H9 (cell line): ENCODE measurements around the gene NMRAL1. TPM values are rescaled to one million over a fixed set of nuclear protein-coding genes. Genes with fewer than 3 reads are reported as not detected.

ENCODE experiments used
- DNase-seq: peaks from one replicate; pipeline ENCODE4 v3.0.0-alpha.2; 2017
- H2AFZ ChIP-seq: one replicate; pipeline ENCODE4 v1.6.1; 2013; ENCODE audit warnings: mild to moderate bottlenecking, low read length, control low read depth, moderate library complexity
- H2AK5ac ChIP-seq: 2 replicates; pipeline ENCODE4 v1.6.1; 2013; ENCODE audit warnings: low read length, control low read depth, mixed read lengths; ENCODE audit not compliant: insufficient read length
- H2BK120ac ChIP-seq: one replicate; pipeline ENCODE4 v1.6.1; 2013; ENCODE audit warnings: low read depth, mild to moderate bottlenecking, low read length, control low read depth, inconsistent platforms; ENCODE audit not compliant: poor library complexity, severe bottlenecking
- H2BK12ac ChIP-seq: 2 replicates; pipeline ENCODE4 v1.6.1; 2013; ENCODE audit warnings: low read length, control low read depth, mixed read lengths, low read depth; ENCODE audit not compliant: insufficient read length
- H2BK15ac ChIP-seq: 2 replicates; pipeline ENCODE4 v1.6.1; 2013; ENCODE audit warnings: low read depth, low read length, control low read depth
- H2BK20ac ChIP-seq: one replicate; pipeline ENCODE4 v1.6.1; 2013; ENCODE audit warnings: low read depth, mild to moderate bottlenecking, low read length, control low read depth, inconsistent platforms; ENCODE audit not compliant: poor library complexity, severe bottlenecking
- H2BK5ac ChIP-seq: 2 replicates; pipeline ENCODE4 v1.6.1; 2013; ENCODE audit warnings: low read length, control low read depth, mixed read lengths; ENCODE audit not compliant: insufficient read length
- H3K14ac ChIP-seq: 2 replicates; pipeline ENCODE4 v1.6.1; 2013; ENCODE audit warnings: low read length, control low read depth; ENCODE audit not compliant: insufficient read depth
- H3K18ac ChIP-seq: 2 replicates; pipeline ENCODE4 v1.6.1; 2013; ENCODE audit warnings: low read depth, mild to moderate bottlenecking, mixed read lengths, low read length, control low read depth; ENCODE audit not compliant: insufficient read length
- H3K23ac ChIP-seq: 2 replicates; pipeline ENCODE4 v1.6.1; 2013; ENCODE audit warnings: low read length, control low read depth, mixed read lengths, low read depth; ENCODE audit not compliant: insufficient read length
- H3K23me2 ChIP-seq: 2 replicates; pipeline ENCODE4 v1.6.1; 2013; ENCODE audit warnings: low read depth, mild to moderate bottlenecking, mixed read lengths, low read length, control low read depth; ENCODE audit not compliant: insufficient read length, poor library complexity, severe bottlenecking
- H3K27ac ChIP-seq: 2 replicates; pipeline ENCODE4 v1.5.1; 2013; ENCODE audit warnings: low read length, control low read depth, mixed read lengths, low read depth; ENCODE audit not compliant: insufficient read length
- H3K27me3 ChIP-seq: 2 replicates; pipeline ENCODE4 v1.6.1; 2013; ENCODE audit warnings: low read length, control low read depth, inconsistent platforms; ENCODE audit not compliant: insufficient read depth
- H3K4ac ChIP-seq: 2 replicates; pipeline ENCODE4 v1.6.1; 2013; ENCODE audit warnings: low read depth, mild to moderate bottlenecking, control low read depth, inconsistent platforms, low read length, moderate library complexity
- H3K4me1 ChIP-seq: 2 replicates; pipeline ENCODE4 v1.6.1; 2013; ENCODE audit warnings: low read length, control low read depth, inconsistent platforms; ENCODE audit not compliant: insufficient read depth
- H3K4me2 ChIP-seq: 2 replicates; pipeline ENCODE4 v1.6.1; 2013; ENCODE audit warnings: low read length, control low read depth, mixed read lengths; ENCODE audit not compliant: insufficient read length, insufficient read depth
- H3K56ac ChIP-seq: 2 replicates; pipeline ENCODE4 v1.6.1; 2013; ENCODE audit warnings: low read depth, mild to moderate bottlenecking, mixed read lengths, low read length, control low read depth; ENCODE audit not compliant: insufficient read length
- H3K79me1 ChIP-seq: 2 replicates; pipeline ENCODE4 v1.6.1; 2013; ENCODE audit warnings: low read depth, mild to moderate bottlenecking, moderate library complexity, low read length, control low read depth, inconsistent platforms; ENCODE audit not compliant: insufficient read depth, poor library complexity, severe bottlenecking
- H3K79me2 ChIP-seq: 2 replicates; pipeline ENCODE4 v1.6.1; 2013; ENCODE audit warnings: low read length, control low read depth, inconsistent platforms; ENCODE audit not compliant: insufficient read depth
- H3K9ac ChIP-seq: 2 replicates; pipeline ENCODE4 v1.6.1; 2013; ENCODE audit warnings: low read length, control low read depth, mixed read lengths; ENCODE audit not compliant: insufficient read length; ENCODE audit errors: extremely low read depth
- H3K9me3 ChIP-seq: one replicate; pipeline ENCODE4 v1.6.1; 2013; ENCODE audit warnings: low read depth, low read length, inconsistent platforms; ENCODE audit not compliant: control insufficient read depth
- H3T11ph ChIP-seq: one replicate; pipeline ENCODE4 v1.6.1; 2013; ENCODE audit warnings: mild to moderate bottlenecking, low read length, control low read depth, inconsistent platforms
- H4K20me1 ChIP-seq: one replicate; pipeline ENCODE4 v1.6.1; 2013; ENCODE audit not compliant: control insufficient read depth, insufficient read length, insufficient read depth
- H4K5ac ChIP-seq: 2 replicates; pipeline ENCODE4 v1.6.1; 2013; ENCODE audit warnings: low read depth, mild to moderate bottlenecking, mixed read lengths, low read length, control low read depth; ENCODE audit not compliant: insufficient read length
- H4K8ac ChIP-seq: replicated peaks from 2 replicates; pipeline ENCODE4 v1.6.1; 2013; ENCODE audit warnings: low read length, control low read depth, mixed read lengths, low read depth; ENCODE audit not compliant: insufficient read length
- H4K91ac ChIP-seq: 2 replicates; pipeline ENCODE4 v1.6.1; 2013; ENCODE audit warnings: low read depth, mild to moderate bottlenecking, moderate library complexity, mixed read lengths, low read length, control low read depth; ENCODE audit not compliant: insufficient read length
- H3K27ac Mint-ChIP-seq, 3 experiments: 2 replicates in 2 of 3; 3 replicates in 1 of 3; pipeline ENCODE4 v1.8.0; 2020 to 2021; ENCODE audit warnings: mixed read lengths in 3 of 3, mild to moderate bottlenecking in 1 of 3, moderate library complexity in 1 of 3
- H3K27me3 Mint-ChIP-seq: 2 replicates; pipeline ENCODE4 v1.8.0; 2021; ENCODE audit warnings: low read depth, mild to moderate bottlenecking, moderate library complexity, mixed read lengths
- H3K36me3 Mint-ChIP-seq, 3 experiments: 2 replicates in 2 of 3; 3 replicates in 1 of 3; pipeline ENCODE4 v1.8.0; 2020 to 2021; ENCODE audit warnings: low read depth in 3 of 3, mixed read lengths in 3 of 3; ENCODE audit not compliant: insufficient read depth in 1 of 3
- H3K4me1 Mint-ChIP-seq, 2 experiments: 2 replicates each; pipeline ENCODE4 v1.8.0; 2020; ENCODE audit warnings: mixed read lengths in 2 of 2
- H3K4me3 Mint-ChIP-seq, 2 experiments: 2 replicates in 1 of 2; 3 replicates in 1 of 2; pipeline ENCODE4 v1.8.0; 2020 to 2021; ENCODE audit warnings: mild to moderate bottlenecking in 2 of 2, mixed read lengths in 2 of 2, moderate library complexity in 1 of 2
- H3K9me3 Mint-ChIP-seq, 2 experiments: 2 replicates in 1 of 2; 3 replicates in 1 of 2; pipeline ENCODE4 v1.8.0; 2020; ENCODE audit warnings: mild to moderate bottlenecking in 2 of 2, mixed read lengths in 2 of 2, moderate library complexity in 1 of 2
- WGBS: extraction: QIAGEN DNeasy Blood & Tissue Kit; methylation state at CpG from one replicate; pipeline ENCODE4 v1.1.7; 2013; ENCODE audit warnings: missing lambda C conversion rate, low lambda C conversion rate, mixed read lengths; ENCODE audit not compliant: insufficient read length; ENCODE audit errors: extremely low coverage; 5-methylcytosine and 5-hydroxymethylcytosine counted together
- total RNA-seq: library from RNA; stranded (reverse); gene quantifications from 2 replicates; pipeline ENCODE4 v1.2.1, GENCODE V29; 2021
- TF ChIP-seq, protein P1 (sequence below): fragments of 200-600 bp; sonication (generic); conservative IDR thresholded peaks from 3 replicates; pipeline ENCODE4 v1.8.0; 2021; ENCODE audit warnings: antibody characterized with exemption, mild to moderate bottlenecking

The NMRAL1 gene
- total RNA-seq, 1 experiment from 2014 or later: 78.9 TPM

DNA sequence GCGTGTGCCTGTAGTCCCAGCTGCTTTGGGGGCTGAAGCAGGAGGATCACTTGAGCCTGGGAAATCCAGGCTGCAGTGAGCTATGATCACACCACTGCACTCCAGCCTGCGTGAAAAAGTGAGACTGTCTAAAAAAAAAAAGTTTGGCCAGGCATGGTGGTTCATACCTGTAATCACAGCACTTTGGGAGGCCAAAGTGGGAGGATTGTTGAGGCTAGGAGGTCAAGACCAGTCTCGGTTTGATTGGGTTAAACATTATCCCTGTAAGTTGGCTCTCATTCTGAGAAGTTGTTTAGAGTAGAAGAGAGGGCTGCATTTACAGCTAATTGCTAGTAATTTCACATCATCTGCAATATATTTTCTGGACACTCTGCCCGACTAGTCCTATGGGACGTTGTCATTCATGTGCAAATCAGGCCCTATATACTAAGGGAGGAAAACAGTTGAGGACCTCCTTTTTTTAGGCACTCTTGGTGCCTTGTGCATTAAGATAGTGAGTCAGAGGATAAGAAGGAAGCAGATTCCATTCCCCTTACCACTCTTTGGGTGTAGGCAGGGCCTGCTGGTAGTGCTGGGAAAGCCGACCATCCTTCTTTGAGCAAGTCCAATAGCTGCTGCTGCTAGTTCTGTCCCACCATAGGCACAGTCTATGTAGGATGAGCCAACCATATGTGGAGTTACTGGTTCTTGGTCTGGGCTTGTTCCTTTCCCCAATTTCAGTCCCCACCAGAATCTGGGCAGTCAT, 20.5 kb upstream of the NMRAL1 start:
- Histone ChIP-seq H2AFZ (no peak overlapping the region), H3K27ac (no peak overlapping the region), H2BK20ac (no peak overlapping the region), H3K56ac (no peak overlapping the region), H3K14ac (no peak overlapping the region), H4K5ac (no peak overlapping the region), H2BK12ac (no peak overlapping the region), H3K23ac (no peak overlapping the region), H3K18ac (no peak overlapping the region), H2BK120ac (no peak overlapping the region), H2BK15ac (no peak overlapping the region), H3K4me1 (no peaks in the 10 kb centered on the region), H3K79me2 (no peaks in the 10 kb centered on the region), H3K4me2 (no peak overlapping the region), H2BK5ac (no peak overlapping the region), H4K91ac (no peak overlapping the region), H4K8ac (no peak overlapping the region), H2AK5ac (no peak overlapping the region), H3K79me1 (no peaks in the 10 kb centered on the region), H4K20me1 (no peaks in the 10 kb centered on the region), H3K9me3 (no peaks in the 10 kb centered on the region), H3T11ph (no peak overlapping the region), H3K4ac (no peak overlapping the region), H3K27me3 (no peaks in the 10 kb centered on the region), H3K23me2 (no peaks in the 10 kb centered on the region), H3K9ac (no peak overlapping the region)
- DNase-seq: no peak
- TF ChIP-seq, protein P1, sequence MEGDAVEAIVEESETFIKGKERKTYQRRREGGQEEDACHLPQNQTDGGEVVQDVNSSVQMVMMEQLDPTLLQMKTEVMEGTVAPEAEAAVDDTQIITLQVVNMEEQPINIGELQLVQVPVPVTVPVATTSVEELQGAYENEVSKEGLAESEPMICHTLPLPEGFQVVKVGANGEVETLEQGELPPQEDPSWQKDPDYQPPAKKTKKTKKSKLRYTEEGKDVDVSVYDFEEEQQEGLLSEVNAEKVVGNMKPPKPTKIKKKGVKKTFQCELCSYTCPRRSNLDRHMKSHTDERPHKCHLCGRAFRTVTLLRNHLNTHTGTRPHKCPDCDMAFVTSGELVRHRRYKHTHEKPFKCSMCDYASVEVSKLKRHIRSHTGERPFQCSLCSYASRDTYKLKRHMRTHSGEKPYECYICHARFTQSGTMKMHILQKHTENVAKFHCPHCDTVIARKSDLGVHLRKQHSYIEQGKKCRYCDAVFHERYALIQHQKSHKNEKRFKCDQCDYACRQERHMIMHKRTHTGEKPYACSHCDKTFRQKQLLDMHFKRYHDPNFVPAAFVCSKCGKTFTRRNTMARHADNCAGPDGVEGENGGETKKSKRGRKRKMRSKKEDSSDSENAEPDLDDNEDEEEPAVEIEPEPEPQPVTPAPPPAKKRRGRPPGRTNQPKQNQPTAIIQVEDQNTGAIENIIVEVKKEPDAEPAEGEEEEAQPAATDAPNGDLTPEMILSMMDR: no peak
- H3K4me3 Mint-ChIP-seq: no peak overlapping the region
- H3K9me3 Mint-ChIP-seq: no peaks in the 10 kb centered on the region
- peak overlapping the region in 2 of 3 experiments; percentile 12 to 62; a peak in 1 of 7 replicates for H3K27ac Mint-ChIP-seq
- peaks cover 4 to 20% of the 10 kb centered on the region in 2 experiments; a peak in 3 of 4 replicates for H3K4me1 Mint-ChIP-seq
- no peaks in the 10 kb centered on the region for H3K27me3 Mint-ChIP-seq
- no CpG with 5 or more reads among the region's 6 CpGs for WGBS
- H3K36me3 Mint-ChIP-seq: peaks cover 0 to 3% (median 0%) of the 10 kb centered on the region in 3 experiments; a peak in 2 of 7 replicates
